HG03060 (cell line): ENCODE measurements around the gene CPE.
"Not testable (repeated sequence)": the region's sequence is repeated elsewhere in the genome, so short reads cannot be mapped to it uniquely, and the experiment has no call there.

ENCODE experiments used
- ATAC-seq: cut with Tn5 transposase; IDR thresholded peaks from one replicate; pipeline ENCODE4 v1.9.1; 2021; ENCODE audit warnings: low read depth, moderate number of reproducible peaks; ENCODE audit not compliant: unreplicated experiment

The CPE gene

GRCh38 chr4:165403048-165403447 lies 24.2 kb downstream of the CPE start:
- ATAC-seq: no peak

GRCh38 chr4:165403637-165404036 lies 24.8 kb downstream of the CPE start:
- no peak for ATAC-seq

GRCh38 chr4:165404080-165404479 lies 25.3 kb downstream of the CPE start:
- ATAC-seq: no peak

GRCh38 chr4:165404696-165405095 lies 25.9 kb downstream of the CPE start:
- no peak for ATAC-seq

- no peak for ATAC-seq
Measured at GRCh38 chr4:165410214-165410613, 31.4 kb downstream of the CPE start.

GRCh38 chr4:165415910-165416309 lies 37.1 kb downstream of the CPE start:
- no peak for ATAC-seq

GRCh38 chr4:165418073-165418472 lies 39.3 kb downstream of the CPE start:
- ATAC-seq: no peak

- no peak for ATAC-seq
Measured at GRCh38 chr4:165425629-165426028, 46.8 kb downstream of the CPE start.

- ATAC-seq: no peak
Measured at GRCh38 chr4:165426331-165426730, 47.5 kb downstream of the CPE start.

- ATAC-seq: no peak
Measured at GRCh38 chr4:165426823-165427222, 48.0 kb downstream of the CPE start.

- no peak for ATAC-seq
Measured at GRCh38 chr4:165428957-165429356, 50.1 kb downstream of the CPE start.

GRCh38 chr4:165433529-165433928 lies 54.7 kb downstream of the CPE start:
- no peak for ATAC-seq

- ATAC-seq: no peak
Measured at GRCh38 chr4:165437691-165438090, 58.9 kb downstream of the CPE start.

GRCh38 chr4:165439344-165439743 lies 60.5 kb downstream of the CPE start:
- ATAC-seq: no peak

GRCh38 chr4:165439981-165440380 lies 61.2 kb downstream of the CPE start:
- ATAC-seq: no peak

GRCh38 chr4:165440415-165441158 lies 61.8 kb downstream of the CPE start:
- ATAC-seq: no peak

- ATAC-seq: no peak
Measured at GRCh38 chr4:165443276-165443675, 64.5 kb downstream of the CPE start.

GRCh38 chr4:165448700-165449099 lies 69.9 kb downstream of the CPE start:
- no peak for ATAC-seq

GRCh38 chr4:165449333-165449732 lies 70.5 kb downstream of the CPE start:
- no peak for ATAC-seq

- no peak for ATAC-seq
Measured at GRCh38 chr4:165450871-165451270, 72.1 kb downstream of the CPE start.

- not testable (repeated sequence) for ATAC-seq
Measured at GRCh38 chr4:165453140-165453539, 74.3 kb downstream of the CPE start.

- ATAC-seq: no peak
Measured at GRCh38 chr4:165454426-165454825, 75.6 kb downstream of the CPE start.

- no peak for ATAC-seq
Measured at GRCh38 chr4:165457793-165458192, 79.0 kb downstream of the CPE start.
